NCI-H510A treated with DMSO at 0.1 percent for 48 hours (cell line): ENCODE data around the gene CLPTM1L.
"Not testable (repeated sequence)": the region's sequence is repeated elsewhere in the genome, so short reads cannot be mapped to it uniquely, and the experiment has no call there.

ENCODE experiments used
- DNase-seq: peaks from one replicate; lab custom pipeline; 2025; lab: John Stamatoyannopoulos, UW

Gene CLPTM1L

GRCh38 chr5:1339139-1339817, 5.6 kb downstream of the CLPTM1L start:
- DNase-seq: not testable (repeated sequence)

GRCh38 chr5:1338506-1339070, 6.3 kb downstream of the CLPTM1L start:
- no peak for DNase-seq

GRCh38 chr5:1338196-1338490, 6.8 kb downstream of the CLPTM1L start:
- no peak for DNase-seq

- no peak for DNase-seq
Measured at GRCh38 chr5:1337489-1338195, 7.3 kb downstream of the CLPTM1L start.

GRCh38 chr5:1336749-1337488, 8.0 kb downstream of the CLPTM1L start:
- DNase-seq: no peak

GRCh38 chr5:1336106-1336561, 8.8 kb downstream of the CLPTM1L start:
- DNase-seq: no peak

GRCh38 chr5:1335540-1336095, 9.3 kb downstream of the CLPTM1L start:
- DNase-seq: no peak

GRCh38 chr5:1334831-1335539, 9.9 kb downstream of the CLPTM1L start:
- DNase-seq: no peak

- DNase-seq: no peak
Measured at GRCh38 chr5:1333986-1334385, 10.9 kb downstream of the CLPTM1L start.

- DNase-seq: not testable (repeated sequence)
Measured at GRCh38 chr5:1333286-1333685, 11.6 kb downstream of the CLPTM1L start.

GRCh38 chr5:1332461-1333001, 12.4 kb downstream of the CLPTM1L start:
- DNase-seq: no peak

GRCh38 chr5:1331861-1332405, 13.0 kb downstream of the CLPTM1L start:
- DNase-seq: no peak

- no peak for DNase-seq
Measured at GRCh38 chr5:1330847-1331831, 13.8 kb downstream of the CLPTM1L start.

- no peak for DNase-seq
Measured at GRCh38 chr5:1330146-1330846, 14.6 kb downstream of the CLPTM1L start.

GRCh38 chr5:1329111-1329579, 15.8 kb downstream of the CLPTM1L start:
- no peak for DNase-seq

GRCh38 chr5:1328237-1329110, 16.4 kb downstream of the CLPTM1L start:
- not testable (repeated sequence) for DNase-seq

GRCh38 chr5:1326901-1327756, 17.8 kb downstream of the CLPTM1L start:
- DNase-seq: not testable (repeated sequence)
